NCI-H1092 (cell line): ENCODE results near the gene LRBA.

Experiments
- DNase-seq: peaks from one replicate; lab custom pipeline; 2025; lab: John Stamatoyannopoulos, UW

The LRBA gene

DNA sequence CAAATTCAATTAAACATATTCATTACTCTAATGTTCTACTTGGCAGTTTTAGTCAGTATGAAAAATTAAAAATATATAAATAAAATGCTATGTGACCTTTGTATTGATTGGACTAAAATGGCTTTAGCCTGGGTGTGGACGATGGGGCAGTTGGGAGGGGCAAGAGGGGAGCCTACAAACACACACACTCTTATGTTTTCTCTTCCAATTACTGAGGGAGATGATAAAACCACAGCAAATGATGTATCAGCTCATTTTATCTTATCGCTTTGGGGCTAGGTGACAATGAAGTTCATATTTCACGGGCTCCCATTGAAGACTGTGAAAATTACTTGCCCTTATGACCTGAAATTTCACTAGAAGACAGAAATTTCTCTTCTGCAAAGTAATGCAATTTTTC is 517.5 kb downstream of the LRBA start:
- no peak for DNase-seq

DNA sequence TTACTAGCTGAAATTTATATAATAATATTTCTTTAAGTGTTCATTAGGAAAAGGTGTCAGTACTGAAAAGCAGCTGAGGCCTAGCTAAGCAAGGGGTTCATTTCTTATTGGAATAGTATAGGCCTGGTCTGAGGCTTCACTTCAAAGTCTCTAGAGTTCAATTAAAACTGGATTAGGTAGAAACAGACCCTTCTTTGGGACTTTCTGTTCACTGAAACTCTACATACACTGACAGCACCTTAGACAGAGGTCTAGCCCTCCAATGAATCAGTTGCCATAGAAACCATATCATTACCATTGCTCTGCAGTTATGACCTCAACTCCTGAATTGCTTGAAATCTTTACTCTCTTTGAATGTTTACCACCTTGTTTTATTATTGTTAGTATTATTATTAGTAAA is 519.5 kb downstream of the LRBA start:
- no peak for DNase-seq

- no peak for DNase-seq
Observed at GRCh38 chr4:150493851-150494250, 521.2 kb downstream of the LRBA start.

- no peak for DNase-seq
Observed at GRCh38 chr4:150491132-150492049, 523.7 kb downstream of the LRBA start.

DNA sequence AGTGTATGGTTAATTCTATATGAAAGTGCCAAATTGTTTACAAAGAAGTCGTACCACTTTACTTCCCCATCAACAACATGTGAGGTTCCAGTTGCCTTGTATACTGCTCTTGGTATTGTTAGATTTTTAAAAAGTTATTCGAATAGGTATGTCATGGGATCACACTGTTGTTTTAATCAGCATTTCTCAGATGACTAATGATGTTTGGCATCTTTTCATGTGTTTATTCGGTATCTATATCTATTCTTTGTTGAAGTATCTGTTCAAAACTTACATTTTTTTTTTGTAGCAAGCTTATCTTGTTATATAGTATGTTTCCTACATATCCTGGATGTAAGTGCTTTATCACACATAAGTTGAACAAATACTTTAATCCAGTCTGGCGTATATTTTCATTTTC is 532.5 kb downstream of the LRBA start:
- DNase-seq: no peak

GRCh38 chr4:150479657-150480056 is 535.4 kb downstream of the LRBA start:
- DNase-seq: no peak

DNA sequence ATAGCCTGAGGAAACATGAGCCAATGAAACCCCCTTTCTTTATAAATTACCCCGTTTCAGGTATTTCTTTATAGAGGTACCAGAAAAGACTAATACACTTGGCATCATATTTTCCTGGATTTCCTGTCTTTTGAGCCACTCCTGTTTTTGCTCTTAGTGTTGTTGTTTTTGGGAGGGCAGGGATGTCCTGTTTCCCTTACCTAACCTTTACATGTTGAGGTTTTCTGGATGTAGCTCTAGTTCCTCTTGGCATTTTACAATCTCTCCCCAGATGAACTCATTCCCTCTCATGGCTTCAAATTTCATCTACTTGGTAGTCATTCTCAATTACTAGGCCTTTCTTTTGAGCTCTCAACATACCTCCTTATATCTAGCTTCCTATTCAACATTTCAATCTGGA is 537.2 kb downstream of the LRBA start:
- no peak for DNase-seq

DNA sequence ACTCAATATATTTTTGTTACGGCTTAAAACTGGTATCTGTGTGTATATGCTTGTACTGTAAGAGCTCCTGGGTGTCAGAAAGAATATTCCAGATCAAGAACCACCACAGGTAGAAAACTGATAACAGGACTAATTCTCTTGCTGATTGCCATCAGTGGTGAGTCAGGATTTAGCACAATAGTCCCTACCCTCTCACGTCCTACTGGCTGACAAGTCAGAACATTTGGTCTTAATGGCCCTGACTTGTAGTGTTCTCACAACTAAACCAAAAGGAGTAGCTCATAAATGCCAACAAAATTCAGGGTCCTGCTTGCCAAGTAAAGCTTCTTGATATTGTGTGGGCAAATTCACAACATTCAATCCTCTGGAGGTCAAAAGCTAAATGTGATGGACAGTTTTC is 538.3 kb downstream of the LRBA start:
- DNase-seq: no peak

GRCh38 chr4:150475763-150476162 is 539.3 kb downstream of the LRBA start:
- DNase-seq: no peak

DNA sequence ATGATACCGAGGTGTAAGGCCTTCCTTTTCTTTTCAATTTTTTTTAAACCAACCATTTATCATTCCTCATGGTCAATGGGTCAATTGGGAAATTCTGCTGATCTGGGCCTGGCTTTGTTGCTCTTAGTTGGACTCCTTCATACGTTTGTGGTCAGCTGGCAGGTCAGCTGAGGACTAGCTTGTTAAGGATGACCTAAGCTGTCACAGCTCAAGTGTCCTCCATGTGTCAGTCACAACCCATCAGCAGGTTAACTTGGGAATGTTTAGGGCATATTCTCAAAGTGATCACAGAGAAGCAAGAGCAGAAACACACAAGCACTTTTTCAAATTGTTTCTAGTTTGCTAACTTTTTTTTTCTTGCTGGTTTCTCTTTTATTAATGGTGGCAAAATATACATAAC is 550.6 kb downstream of the LRBA start:
- no peak for DNase-seq

DNA sequence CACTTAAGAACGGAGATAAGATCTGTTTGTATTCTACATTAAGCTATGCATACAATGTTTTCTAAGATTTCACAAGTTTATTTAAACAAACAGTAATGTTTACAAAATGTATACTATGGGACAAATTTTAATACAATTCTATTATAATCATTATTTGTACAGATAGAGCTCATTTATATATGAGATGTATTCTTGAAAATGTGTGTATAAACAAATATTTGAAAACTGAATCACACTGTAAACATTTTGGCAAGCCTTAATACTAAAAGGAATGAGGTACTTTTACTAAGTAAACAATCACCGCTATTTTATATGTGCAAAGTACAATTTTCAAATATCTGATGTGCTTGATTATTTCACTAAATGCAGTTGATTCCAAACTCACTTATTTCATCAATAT is 552.3 kb downstream of the LRBA start:
- no peak for DNase-seq

GRCh38 chr4:150461957-150462356 is 553.1 kb downstream of the LRBA start:
- DNase-seq: no peak

DNA sequence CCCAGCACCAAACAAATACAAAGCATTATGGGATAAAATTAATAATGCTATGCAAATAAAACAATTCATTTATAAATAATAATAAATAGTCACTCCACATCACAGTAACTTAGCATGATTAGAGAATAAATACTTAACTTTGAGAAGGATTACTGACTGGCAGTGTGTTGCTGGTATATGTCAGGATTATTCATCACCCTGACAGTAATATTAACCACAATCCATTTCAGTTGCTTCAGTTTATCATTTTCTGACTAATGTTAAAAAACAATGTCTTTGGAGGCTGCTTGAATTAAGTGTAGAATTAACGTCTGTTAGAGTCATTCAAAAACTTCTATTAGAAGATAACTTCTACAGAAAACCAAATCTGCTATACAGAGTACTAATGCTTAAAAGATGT is 557.3 kb downstream of the LRBA start:
- no peak for DNase-seq

- DNase-seq: no peak
Observed at GRCh38 chr4:150451883-150452282, 563.2 kb downstream of the LRBA start.

GRCh38 chr4:150447356-150447755 is 567.7 kb downstream of the LRBA start:
- no peak for DNase-seq

DNA sequence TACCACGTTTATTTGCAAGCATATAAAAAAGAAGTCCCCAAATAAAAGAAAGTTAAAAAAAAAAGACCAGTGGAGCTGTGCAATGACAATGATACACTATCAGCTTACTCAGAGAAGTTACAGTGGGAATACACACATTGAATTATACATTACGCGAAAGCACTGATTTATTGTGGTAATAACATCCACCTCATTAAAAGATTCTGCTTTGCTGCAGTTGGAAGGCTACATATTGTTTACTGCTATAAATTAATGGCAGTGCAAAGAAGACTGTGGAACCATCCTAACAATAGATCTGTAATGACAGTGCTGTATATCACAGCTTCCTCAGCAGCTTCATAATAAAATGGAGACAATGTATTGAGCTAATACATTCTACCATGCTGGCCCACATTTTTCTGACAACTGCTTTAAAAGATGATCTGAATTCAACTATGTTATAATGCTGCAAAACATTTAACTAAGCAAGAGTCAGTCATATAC is 575.6 kb downstream of the LRBA start:
- no peak for DNase-seq

DNA sequence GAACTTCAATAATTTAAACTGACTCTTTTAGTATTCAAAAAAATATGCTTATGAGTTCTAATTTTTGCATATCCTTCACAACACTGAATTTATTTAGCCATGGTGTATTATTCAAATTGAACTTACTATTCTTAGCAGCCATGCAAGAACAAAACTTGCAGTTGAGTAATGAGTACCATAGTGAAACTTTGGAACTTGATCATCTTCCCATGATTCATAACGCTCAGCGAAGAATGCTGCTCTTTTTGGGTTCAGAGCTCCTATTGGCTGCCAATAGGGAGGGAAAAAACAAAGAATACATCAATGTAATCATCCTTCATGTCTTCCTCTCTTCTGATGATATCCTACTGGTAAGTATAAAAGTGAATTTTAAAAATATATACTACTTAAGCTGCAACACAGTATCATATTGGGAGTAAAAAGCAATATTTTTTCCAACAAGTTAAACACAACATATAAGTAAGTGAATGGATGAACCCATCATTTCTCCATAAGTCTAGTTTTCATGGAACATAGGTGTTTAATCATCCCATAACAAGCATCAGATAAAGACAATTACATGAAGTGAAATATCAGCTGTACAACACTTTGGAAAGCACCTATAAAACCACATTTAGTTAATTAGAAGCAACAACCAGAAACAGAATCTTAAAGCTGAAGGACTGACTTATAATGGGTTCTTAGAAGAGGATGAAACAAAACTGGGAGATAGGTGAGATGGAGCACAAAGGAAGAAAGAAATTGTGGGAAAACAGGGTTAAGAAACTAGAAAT is 578.3 kb downstream of the LRBA start:
- DNase-seq: no peak

GRCh38 chr4:150431221-150431620 is 583.9 kb downstream of the LRBA start:
- no peak for DNase-seq

DNA sequence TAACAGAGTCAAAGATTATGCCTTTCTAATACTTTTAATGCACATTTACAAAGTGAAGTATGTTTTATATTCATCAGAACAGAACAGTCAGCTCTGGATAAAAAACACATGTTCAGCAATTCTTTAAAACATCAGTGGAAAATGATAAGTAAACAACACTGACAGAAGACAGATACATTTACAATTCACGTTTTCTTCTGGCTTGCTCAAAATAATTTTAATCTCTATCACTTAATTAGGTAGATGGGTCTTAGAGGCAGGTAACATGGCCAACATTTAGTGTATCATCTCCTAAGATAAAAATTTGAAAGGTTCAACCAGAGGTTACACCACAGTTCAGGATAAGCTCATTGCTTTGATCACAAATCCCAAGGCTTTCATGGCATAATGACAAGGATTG is 589.9 kb downstream of the LRBA start:
- DNase-seq: no peak

GRCh38 chr4:150423503-150423902 is 591.6 kb downstream of the LRBA start:
- no peak for DNase-seq

GRCh38 chr4:150423074-150423473 is 592.0 kb downstream of the LRBA start:
- DNase-seq: no peak

- no peak for DNase-seq
Observed at GRCh38 chr4:150421612-150422011, 593.5 kb downstream of the LRBA start.

DNA sequence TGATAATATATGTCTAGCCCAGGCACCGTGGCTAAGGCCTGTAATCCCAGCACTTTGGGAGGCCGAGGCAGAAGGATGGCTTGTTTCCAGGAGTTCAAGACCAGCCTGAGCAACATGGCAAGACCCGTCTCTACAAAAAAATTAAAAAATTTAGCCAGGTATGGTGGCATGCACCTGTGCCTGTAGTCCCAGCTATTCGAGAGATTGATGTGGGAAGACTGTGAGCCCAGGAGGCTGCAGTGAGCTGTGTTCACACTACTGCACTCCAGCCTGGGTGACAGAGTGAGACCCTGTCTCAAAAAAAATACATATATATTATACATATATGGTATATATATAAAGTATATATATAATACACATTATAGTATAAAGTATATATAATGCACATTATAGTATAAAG is 595.1 kb downstream of the LRBA start:
- no peak for DNase-seq
